ENCODE measurements around the gene BBOF1. TPM values are rescaled to one million over a fixed set of nuclear protein-coding genes. Genes with fewer than 3 reads are reported as not detected.

Gene BBOF1
- total RNA-seq, 1 experiment from 2014 or later, result 4.5 TPM

GRCh38 chr14:74019408-74020137 lies 424 bp downstream of the BBOF1 start:
- peak; percentile 6 for DNase-seq (ENCODE audit: low spot score)
- in situ Hi-C loops (cut with HindIII; ENCODE audit: low sequenced_read_pairs), result no loop called here

GRCh38 chr14:74022346-74022745 lies 3.2 kb downstream of the BBOF1 start:
- in situ Hi-C loops (cut with HindIII; ENCODE audit: low sequenced_read_pairs), result no loop called here
- no peak for DNase-seq (ENCODE audit: low spot score)

- in situ Hi-C loops (cut with HindIII; ENCODE audit: low sequenced_read_pairs), result no loop called here
- no peak for DNase-seq (ENCODE audit: low spot score)
These were observed 10.0 kb downstream of the BBOF1 start for GRCh38 chr14:74029136-74029535.

GRCh38 chr14:74034572-74034971 lies 15.4 kb downstream of the BBOF1 start:
- no peak for DNase-seq (ENCODE audit: low spot score)
- in situ Hi-C loops (cut with HindIII; ENCODE audit: low sequenced_read_pairs), result no loop called here

GRCh38 chr14:74035556-74035955 lies 16.4 kb downstream of the BBOF1 start:
- in situ Hi-C loops (cut with HindIII; ENCODE audit: low sequenced_read_pairs), result no loop called here
- no peak for DNase-seq (ENCODE audit: low spot score)

GRCh38 chr14:74038020-74038859 lies 19.1 kb downstream of the BBOF1 start:
- peak; percentile 71 for DNase-seq (ENCODE audit: low spot score)

GRCh38 chr14:74042296-74042695 lies 23.1 kb downstream of the BBOF1 start:
- no peak for DNase-seq (ENCODE audit: low spot score)
- in situ Hi-C loops (cut with HindIII; ENCODE audit: low sequenced_read_pairs), result no loop called here

More at GRCh38 chr14:74038020-74038859, 19.1 kb downstream of the BBOF1 start:
- in situ Hi-C loops (cut with HindIII; ENCODE audit: low sequenced_read_pairs), result no loop called here

GRCh38 chr14:74045522-74045921 lies 26.4 kb downstream of the BBOF1 start:
- in situ Hi-C loops (cut with HindIII; ENCODE audit: low sequenced_read_pairs), result no loop called here
- DNase-seq (ENCODE audit: low spot score), result no peak

- peak; percentile 1 for DNase-seq (ENCODE audit: low spot score)
- in situ Hi-C loops (cut with HindIII; ENCODE audit: low sequenced_read_pairs), result no loop called here
These were observed 29.1 kb downstream of the BBOF1 start for GRCh38 chr14:74048281-74048680.

GRCh38 chr14:74049876-74050495 lies 30.8 kb downstream of the BBOF1 start:
- DNase-seq (ENCODE audit: low spot score), result peak; percentile 1
- in situ Hi-C loops (cut with HindIII; ENCODE audit: low sequenced_read_pairs), result no loop called here

- no peak for DNase-seq (ENCODE audit: low spot score)
- in situ Hi-C loops (cut with HindIII; ENCODE audit: low sequenced_read_pairs), result no loop called here
These were observed 43.6 kb downstream of the BBOF1 start for GRCh38 chr14:74062809-74063150.

- DNase-seq (ENCODE audit: low spot score), result no peak
- in situ Hi-C loops (cut with HindIII; ENCODE audit: low sequenced_read_pairs), result no loop called here
These were observed 45.3 kb downstream of the BBOF1 start for GRCh38 chr14:74064426-74064825.

GRCh38 chr14:74064883-74065282 lies 45.7 kb downstream of the BBOF1 start:
- in situ Hi-C loops (cut with HindIII; ENCODE audit: low sequenced_read_pairs), result no loop called here

GRCh38 chr14:74065746-74066575 lies 46.8 kb downstream of the BBOF1 start:
- in situ Hi-C loops (cut with HindIII; ENCODE audit: low sequenced_read_pairs), result no loop called here
- no peak for DNase-seq (ENCODE audit: low spot score)

More at GRCh38 chr14:74064883-74065282, 45.7 kb downstream of the BBOF1 start:
- no peak for DNase-seq (ENCODE audit: low spot score)

GRCh38 chr14:74077401-74077800 lies 58.3 kb downstream of the BBOF1 start:
- in situ Hi-C loops (cut with HindIII; ENCODE audit: low sequenced_read_pairs), result no loop called here

GRCh38 chr14:74080820-74081460 lies 61.8 kb downstream of the BBOF1 start:
- in situ Hi-C loops (cut with HindIII; ENCODE audit: low sequenced_read_pairs), result no loop called here
- no peak for DNase-seq (ENCODE audit: low spot score)

More at GRCh38 chr14:74077401-74077800, 58.3 kb downstream of the BBOF1 start:
- DNase-seq (ENCODE audit: low spot score), result no peak

GRCh38 chr14:74081491-74081890 lies 62.3 kb downstream of the BBOF1 start:
- DNase-seq (ENCODE audit: low spot score), result no peak
- in situ Hi-C loops (cut with HindIII; ENCODE audit: low sequenced_read_pairs), result no loop called here

- DNase-seq (ENCODE audit: low spot score), result no peak
- in situ Hi-C loops (cut with HindIII; ENCODE audit: low sequenced_read_pairs), result no loop called here
These were observed 64.0 kb downstream of the BBOF1 start for GRCh38 chr14:74083161-74083560.

GRCh38 chr14:74083784-74084276 lies 64.7 kb downstream of the BBOF1 start:
- in situ Hi-C loops (cut with HindIII; ENCODE audit: low sequenced_read_pairs), result no loop called here
- DNase-seq (ENCODE audit: low spot score), result no peak

Measured in G401 (cell line).